Stimulated activated CD4-positive, alpha-beta T cell treated with anti-CD3 and anti-CD28 coated beads, TNF-alpha, amount 100 ng/mL, for 4 hours (primary cell): ENCODE measurements around the gene S100A13.
A peak's percentile ranks its signal among the peaks of the same experiment; 100 is the strongest.
"Not testable (repeated sequence)": the region's sequence is repeated elsewhere in the genome, so short reads cannot be mapped to it uniquely, and the experiment has no call there.

ENCODE experiments used
- DNase-seq, 3 experiments: peaks; one replicate each; pipeline ENCODE4 v3.0.0-alpha.2; 2020; ENCODE audit warnings: low read depth in 3 of 3

Gene S100A13

DNA sequence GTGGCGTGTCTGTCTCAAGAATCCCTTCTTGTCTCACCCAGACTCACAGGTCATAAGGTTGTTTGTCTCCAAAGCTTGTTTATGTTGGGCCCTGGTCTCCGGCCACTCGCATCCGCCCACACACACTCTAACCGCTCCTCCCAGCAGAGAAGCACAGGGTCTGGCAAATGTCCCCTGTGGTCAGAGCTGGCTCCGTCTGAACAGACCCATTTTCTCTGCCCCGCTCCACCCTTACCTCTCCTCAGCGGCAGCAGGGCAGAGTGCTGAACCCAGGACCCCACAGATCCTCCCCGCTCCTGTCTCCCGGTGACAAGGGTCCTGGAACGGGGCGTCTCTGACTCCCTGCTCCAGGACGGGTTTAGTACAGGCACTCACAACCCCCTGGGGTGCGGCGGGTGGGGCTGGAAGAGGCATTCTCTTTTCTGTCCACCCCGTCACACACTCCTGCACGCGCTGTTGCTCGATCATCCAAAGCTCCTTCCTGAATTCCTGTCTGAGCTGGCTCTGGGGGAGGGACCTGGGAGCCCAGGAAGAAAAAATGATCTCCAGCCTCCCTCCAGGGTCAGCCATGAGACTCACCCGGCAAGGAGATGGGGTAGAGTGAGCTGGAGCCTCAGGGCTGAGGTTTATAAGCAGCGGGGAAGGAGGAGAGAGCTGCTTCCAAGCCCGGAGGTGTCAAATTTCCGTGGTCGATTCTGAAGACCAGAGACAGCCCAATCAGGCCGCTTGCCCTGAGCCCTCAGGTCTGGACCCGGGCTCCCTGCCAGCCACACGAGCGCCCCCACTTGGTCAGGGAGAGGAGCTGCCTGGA lies at the start of gene S100A13:
Gene S100A13, minus strand, starts transcription at position 602 of the 811 bp plus-strand sequence. CDS start 1,033 bp downstream, outside the sequence.
- no peak for DNase-seq

DNA sequence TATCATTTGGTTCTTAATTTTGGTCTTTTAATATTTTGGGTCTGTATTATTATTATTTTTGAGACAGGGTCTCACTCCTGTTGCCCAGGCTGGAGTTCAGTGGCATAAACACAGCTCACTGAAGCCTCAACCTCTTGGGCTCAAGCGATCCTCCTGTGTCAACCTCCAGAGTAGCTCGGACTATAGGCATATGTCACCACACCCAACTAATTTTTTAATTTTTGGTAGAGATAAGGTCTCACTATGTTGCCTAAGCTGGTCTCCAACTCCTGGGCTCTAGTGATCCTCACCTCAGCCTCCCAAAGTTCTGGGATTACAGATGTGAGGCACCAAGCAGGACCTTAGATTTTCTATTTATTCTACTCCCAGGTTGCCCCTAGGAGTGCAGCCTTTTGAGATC lies 46.2 kb upstream of the S100A13 start:
- no peak for DNase-seq

DNA sequence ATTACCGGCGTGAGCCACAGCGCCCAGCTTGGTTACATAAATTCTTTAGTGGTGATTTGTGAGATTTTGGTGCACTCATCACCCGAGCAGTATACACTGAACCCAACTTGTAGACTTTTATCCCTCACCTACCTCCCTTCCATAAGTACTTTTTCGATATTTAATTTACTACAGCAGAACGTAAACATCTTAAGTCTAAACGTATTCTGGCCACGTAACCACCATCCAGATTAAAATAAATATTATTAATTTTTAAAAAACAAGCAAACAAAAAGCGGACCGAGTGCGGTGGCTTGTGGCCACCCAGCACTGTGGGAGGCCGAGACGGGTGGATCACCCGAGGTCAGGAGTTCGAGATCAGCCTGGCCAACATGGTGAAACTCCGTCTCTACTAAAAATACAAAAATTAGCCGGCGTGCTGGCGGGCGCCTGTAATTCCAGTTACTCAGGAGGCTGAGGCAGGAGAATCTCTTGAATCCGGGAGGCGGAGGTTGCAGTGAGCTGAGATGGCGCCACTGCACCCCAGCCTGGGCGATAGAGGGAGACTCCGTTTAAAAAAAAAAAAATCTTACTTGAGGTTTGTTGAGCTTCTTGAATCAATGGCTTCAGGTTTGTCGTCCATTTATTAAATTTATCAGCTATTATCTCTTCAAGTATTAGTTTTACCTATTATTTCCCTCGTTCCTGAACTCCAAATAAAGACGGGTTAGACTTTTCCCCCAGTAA lies 44.5 kb upstream of the S100A13 start:
- DNase-seq, result peak in 1 of 3 experiments; percentile 18

DNA sequence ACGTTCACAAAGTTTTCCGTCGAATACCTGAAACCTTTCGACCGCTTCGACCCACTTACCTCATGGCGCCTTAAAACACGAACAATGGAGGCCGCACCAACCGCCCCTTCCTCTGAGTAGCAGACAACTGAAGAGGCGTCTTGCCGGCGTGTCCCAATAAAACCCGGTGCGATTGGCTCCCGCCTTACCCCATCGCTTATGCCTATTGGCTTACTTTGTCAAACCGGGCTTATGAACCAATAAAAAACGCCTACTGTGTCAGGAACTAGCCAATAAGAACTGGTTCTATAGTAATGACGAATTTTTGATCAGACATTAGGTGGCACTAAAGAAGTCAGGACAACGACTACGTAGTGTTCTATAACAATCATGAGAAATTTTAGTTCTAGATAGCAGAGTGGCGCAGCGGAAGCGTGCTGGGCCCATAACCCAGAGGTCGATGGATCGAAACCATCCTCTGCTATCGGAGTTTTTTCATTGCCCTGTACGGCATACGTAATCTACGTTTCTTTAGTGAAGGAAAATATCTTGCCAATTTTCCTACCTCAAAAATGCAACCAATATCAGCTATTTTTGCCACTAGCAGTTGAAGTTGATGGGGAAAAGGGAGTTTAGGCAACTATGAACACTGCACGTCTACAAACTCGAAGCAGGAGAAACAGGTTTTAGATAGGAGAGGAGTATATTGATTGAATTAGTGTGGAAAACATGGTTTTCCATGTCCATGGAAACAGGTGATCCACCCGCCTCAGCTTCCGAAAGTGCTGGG lies 43.7 kb upstream of the S100A13 start, which contains the start of gene ILF2:
Gene ILF2, minus strand, starts transcription at position 135 of the 769 bp plus-strand sequence. Its CDS starts 71 bp downstream, at position 64.
- peak; percentile 91 to 96 (median 94) for DNase-seq

DNA sequence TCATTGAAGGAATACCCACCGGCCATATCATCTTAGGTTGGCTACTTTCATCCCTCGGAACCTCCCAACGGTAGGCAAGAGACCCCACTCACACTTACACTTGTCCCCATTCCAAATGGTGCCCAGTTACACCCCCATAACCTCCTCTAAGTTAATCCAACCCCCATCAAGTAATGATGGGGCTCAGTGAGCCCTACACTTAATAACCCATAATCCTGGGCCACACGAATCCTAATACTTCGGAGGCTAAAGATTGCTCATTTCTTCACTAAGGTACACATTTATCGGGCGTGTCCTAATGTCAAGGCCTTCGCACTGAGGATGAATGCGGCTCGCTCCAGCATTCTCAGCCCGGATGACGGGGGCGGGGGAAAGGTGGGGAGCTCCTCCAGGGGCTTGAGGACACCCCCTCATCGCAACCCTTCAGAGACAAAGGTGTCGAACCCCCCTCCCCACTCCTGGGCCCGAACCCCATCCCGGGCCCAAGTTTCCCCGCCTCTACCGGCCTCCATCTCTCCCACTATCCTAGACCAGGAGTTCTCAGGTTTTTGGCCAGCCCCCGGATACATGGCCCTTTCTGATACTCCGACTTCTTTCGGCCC lies 43.1 kb upstream of the S100A13 start:
- no peak for DNase-seq

DNA sequence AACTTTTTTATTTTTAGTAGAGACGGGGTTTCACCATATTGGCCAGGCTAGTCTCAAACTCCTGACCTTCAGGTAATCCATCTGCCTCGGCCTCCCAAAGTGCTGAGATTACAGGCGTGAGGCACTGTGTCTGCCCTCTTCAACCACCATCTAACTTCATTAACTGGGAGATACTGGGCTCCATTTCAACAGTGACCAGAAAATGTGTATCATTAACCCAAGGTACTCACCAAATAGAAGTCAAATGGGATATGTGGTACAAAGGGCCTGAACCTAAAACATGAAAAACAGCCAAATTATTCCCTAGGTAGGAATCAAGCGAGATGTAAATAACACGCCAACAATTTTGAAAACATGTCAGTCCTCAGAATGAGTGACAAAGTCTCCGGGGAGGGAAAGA lies 42.3 kb upstream of the S100A13 start:
- DNase-seq, result no peak

DNA sequence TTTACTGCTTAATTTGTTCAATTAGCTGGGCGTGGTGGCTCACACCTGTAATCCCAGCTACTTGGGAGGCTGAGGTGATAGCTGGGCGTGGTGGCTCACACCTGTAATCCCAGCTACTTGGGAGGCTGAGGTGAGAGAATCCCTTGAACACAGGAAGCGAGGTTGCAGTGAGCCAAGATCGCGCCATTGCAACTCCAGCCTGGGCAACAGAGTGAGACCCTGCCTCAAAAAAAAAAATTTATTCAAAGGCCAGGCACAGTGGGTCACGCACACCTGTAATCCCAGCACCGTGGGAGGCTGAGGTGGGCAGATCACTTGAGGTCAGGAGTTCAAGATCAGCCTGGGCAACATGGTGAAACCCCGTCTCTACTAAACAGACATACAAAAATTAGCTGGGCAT lies 41.4 kb upstream of the S100A13 start:
- not testable (repeated sequence) for DNase-seq

DNA sequence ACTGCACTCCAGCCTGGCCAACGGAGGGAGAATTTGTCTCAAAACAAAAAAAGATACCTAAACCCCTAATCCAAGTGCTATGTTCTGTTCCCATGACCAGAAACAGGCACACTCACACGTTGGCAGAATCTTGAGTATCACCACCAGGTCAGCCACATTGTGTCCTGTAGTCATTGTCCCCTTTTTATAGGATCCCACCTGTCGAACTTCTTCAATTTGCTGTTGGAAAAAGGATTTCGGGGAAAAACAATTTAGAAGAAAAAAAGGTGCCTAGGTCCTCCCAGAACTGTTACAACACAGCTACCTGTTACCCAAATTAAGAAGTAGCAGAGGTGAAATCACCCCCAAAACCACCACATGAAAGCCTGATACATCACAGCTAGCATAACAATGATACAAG lies 40.1 kb upstream of the S100A13 start:
- DNase-seq, result no peak

DNA sequence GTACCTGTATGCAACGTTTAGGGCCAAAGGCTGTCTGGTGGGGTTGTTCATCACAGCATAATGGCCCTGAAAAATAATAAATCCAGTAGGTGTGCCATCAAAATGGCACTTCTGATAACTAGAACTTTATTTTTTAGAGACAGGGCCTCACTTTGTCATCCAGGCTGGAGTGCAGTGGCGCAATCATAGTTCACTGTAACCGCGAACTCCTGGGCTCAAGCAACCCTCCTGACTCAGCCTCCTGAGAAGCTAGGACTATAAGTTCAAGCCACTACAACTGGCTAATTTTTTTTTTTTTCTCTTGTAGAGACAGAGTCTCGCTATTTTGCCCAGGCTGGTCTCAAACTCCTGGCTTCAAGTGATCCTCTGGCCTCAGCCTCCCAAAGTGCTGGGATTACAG lies 35.9 kb upstream of the S100A13 start:
- DNase-seq, result no peak

DNA sequence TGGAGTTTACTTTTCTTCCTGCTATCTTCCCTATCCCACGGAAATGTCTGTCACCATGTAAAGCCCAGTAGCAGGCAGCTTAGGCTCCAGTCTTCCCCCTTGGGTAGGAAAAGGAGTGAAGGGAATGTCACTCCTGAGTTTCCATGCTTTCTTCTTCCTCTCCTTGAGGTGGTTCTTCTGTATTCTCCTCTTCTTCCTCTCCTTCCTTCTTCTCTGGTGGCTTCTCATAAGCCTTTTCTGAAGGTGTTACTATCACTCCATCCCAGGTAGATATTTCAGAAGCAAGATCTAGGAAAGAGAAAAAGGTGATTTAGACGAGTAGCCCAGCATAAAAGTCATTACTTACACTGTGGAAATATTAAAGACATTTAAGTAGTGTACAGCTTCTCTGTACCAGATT lies 35.0 kb upstream of the S100A13 start:
- DNase-seq, result no peak

DNA sequence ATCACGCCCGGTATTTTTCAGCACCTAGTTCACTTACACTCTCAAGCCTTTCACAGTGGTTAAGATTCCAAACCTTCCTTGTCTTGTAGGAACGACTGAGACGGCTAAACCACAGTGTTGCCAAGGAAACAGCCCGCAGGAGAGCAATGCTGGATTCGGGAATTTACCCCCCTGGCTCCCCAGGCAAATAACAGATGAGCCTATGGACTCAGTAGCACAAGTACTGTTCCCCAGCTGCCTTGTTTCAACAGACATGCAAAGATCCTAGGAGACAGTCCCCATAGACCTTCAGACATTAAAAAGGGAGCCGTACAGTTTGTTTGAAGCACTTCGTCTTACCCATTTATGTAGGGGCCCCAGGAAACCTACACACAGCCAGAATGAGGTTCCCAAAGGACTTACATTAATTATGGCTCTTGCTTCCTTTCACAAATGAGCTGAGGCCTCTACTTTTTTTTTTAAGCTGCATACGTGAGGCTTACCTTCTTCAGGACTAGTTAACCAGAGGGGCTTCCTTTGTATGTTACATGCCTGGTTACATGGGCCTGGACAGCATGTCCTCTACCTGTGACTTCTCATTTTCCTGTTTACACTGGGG lies 33.9 kb upstream of the S100A13 start:
- DNase-seq, result no peak

DNA sequence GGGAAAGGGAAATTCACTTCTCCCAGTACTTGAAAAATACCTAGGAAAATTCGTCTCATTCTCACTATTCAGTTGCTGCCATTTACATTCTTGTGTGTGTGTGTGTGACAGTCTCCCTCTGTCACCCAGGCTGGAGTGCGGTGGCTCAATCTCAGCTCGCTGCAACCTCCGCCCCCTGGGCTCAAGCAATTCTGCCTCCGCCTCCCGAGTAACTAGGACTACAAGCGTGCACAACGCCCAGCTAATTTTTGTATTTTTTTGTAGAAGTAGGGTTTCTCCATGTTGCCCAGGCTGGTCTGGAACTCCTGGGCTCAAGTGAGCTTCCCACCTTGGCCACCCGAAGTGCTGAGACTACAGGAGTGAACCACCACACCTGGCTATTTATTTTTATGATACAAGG lies 32.4 kb upstream of the S100A13 start:
- no peak for DNase-seq

DNA sequence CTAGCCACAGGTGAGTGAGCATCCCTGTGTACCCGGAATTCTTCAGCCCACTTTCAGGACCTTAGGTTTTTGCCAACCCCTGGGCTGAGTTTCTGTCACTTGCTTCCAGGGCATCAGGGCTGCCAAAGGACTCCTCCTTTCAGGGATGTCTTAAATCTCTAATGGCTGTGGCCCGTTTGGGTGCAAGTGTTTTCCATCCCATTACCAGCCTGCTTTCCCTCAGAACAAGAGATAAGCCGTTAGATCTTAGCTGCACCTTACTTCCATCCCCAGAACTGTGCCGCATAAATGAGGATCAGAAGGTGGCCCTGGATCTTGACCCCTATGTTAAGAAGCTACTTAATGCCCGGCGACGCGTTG lies 31.9 kb upstream of the S100A13 start:
- DNase-seq, result no peak

DNA sequence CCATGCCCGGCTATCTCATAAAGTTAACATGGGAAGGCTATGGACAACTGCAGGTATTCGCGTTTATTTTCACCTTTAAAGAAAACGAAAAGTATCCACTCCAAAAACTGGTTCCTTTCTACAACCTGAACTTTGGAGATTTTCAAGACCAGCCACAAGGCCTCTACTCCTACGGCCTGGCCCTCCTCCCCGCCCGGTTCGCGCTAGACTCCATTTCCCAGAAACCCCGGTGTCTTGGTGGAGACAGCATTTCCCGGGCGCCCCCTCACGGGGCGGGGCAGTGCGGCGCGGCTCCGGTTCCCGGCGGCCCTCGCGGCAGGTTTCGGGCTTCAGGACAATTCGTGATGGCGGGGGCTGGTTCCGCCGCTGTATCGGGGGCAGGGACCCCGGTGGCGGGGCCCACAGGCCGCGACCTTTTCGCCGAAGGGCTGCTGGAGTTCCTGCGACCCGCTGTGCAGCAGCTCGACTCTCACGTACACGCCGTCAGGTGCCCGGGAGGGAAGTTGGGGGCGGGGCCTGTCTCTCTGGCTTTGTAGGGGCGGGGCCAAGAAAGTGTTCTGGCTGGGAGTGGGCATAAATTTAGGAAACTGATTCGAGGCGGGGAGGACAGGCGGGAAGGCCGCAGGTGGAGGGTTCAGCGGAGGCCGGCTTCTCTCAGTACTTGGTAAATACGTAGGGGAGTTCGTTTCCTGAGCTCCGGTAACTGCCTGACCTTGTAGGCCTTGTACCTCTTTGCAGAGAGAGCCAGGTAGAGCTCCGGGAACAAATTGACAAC lies 31.3 kb upstream of the S100A13 start, which contains the start of gene SNAPIN:
Gene SNAPIN, plus strand, starts transcription at position 304 of the 775 bp plus-strand sequence. Its CDS starts 41 bp downstream, at position 345.
- peak; percentile 77 to 85 (median 84) for DNase-seq

DNA sequence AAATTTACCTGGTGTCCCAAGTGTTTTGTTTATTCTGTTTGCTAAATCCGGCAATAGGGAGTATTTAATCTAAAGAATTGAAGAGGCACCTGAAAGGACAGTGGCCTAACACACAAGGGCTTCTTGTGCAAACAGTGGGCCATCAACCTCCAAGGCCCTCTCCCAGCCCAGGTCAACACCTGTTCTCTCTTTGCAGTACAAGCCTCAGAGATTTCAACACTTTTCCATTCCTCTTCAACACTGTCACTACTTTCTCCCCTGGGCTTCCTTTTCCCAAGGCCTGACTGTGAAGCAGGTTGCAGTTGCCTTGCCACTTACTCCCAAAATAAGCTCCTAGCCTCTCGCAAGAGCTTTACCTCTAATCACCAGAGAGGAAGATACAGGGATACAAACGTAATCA lies 28.0 kb upstream of the S100A13 start:
- no peak for DNase-seq

DNA sequence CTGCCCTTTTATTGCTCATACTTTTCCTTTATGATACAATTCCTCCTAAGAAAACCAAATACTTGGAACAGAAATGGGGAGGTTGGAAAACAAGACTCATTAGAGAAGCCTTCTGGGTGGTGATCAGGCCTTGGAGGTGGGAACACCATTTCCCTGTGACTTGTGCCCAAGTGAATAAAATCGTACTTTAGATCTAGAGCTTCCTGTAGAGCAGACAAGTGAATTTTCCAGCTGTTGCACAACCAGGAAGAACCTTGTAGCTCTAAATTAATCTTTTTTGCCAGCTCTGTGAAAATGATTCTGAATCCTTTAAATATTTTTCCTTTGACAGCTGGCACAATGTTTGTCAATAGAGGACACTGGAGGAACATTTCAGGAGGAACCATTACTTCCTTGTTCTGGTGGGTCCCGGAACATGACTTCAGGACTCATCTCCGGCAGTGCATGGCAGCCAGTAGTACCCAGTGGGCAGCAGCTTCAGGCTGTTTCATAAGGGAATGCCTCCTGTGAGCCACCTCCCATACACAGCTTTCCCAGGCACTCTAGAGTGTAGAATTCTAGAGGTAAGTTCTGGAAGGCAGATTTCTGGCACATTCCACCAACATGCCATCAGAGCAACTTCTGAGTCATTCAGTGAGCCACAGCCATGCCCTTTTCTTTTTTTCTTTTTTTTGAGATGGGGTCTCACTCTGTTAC lies 25.6 kb upstream of the S100A13 start:
- no peak for DNase-seq

DNA sequence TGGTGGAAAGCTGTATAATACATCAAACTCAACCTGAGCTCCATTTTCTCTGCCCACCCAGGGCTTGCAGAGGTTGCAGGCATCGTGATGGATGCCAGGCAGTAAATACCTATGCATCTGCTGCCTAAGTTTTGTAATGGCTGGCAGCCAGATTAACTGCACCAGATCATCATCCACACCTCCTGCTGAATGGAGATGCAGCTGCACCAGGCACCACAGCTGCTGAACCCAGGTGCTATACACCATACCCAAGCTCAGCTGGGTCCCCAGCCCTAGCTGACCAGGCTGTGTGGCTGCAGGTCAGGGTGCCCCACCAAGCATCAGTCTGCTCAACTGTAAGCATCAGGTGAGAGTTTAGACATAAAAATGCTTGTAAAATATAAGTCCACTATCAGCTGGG lies 24.5 kb upstream of the S100A13 start:
- no peak for DNase-seq

DNA sequence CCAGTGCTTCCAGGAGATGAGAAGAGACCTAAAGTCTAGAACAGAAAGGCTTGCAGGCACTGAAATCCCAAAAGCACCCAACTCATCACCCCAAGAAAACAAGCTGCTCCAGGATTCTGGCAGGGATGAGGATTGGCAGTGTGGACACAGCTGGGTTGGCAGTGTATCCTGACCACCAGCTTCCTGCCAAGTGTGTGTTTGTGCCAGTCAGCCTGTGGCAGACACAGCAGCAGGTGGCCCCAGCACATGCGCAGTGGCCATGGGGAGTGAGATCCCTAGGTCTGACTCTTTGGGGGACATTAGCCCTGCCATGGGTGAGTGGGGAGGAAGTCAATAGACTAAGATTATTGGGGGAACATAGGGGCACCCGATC lies 22.5 kb upstream of the S100A13 start:
- no peak for DNase-seq

DNA sequence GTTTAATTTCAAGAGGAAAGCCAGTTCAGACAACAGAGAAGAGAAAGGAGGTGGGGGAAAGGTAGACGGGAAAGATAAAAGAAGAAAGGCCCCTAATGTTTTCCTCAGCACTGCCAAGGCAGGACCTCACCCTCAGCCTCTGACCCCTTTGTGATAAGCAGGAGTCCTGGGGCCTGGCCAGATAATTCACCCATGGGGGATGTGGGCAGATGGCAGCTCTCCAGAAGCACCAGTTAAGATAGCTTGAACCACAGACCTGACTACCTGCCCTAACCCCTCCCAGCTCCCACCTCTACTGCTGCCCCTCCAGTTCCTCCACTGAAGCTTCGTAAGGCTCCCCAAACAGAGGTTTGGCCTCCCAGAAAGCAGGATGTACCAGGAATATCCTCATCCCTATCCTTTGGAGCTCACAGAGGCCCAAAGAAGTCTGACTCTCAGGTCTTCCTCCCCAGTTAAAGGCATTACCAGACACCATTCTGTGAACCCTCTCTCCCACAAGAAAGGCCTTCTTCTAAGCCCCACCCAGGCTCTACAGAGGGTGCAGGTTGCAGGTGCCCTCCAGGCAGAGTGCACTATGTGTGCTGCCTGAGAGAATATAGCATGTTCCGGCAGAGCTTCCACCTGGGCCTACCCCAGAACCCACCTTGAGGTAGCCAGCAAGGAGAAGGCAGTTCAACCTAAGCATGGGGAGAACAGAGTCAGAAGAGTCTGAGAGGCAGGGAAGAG lies 22.0 kb upstream of the S100A13 start:
- no peak for DNase-seq
